ENCODE measurements around the gene ITPA. TPM values are rescaled to one million over a fixed set of nuclear protein-coding genes. Genes with fewer than 3 reads are reported as not detected.

ITPA gene
- total and polyA plus RNA-seq, 2 of the 13 experiments (the other 11 are each of a cell fraction or from before 2014, with no cell fraction given), result 60.1 to 103 TPM

DNA sequence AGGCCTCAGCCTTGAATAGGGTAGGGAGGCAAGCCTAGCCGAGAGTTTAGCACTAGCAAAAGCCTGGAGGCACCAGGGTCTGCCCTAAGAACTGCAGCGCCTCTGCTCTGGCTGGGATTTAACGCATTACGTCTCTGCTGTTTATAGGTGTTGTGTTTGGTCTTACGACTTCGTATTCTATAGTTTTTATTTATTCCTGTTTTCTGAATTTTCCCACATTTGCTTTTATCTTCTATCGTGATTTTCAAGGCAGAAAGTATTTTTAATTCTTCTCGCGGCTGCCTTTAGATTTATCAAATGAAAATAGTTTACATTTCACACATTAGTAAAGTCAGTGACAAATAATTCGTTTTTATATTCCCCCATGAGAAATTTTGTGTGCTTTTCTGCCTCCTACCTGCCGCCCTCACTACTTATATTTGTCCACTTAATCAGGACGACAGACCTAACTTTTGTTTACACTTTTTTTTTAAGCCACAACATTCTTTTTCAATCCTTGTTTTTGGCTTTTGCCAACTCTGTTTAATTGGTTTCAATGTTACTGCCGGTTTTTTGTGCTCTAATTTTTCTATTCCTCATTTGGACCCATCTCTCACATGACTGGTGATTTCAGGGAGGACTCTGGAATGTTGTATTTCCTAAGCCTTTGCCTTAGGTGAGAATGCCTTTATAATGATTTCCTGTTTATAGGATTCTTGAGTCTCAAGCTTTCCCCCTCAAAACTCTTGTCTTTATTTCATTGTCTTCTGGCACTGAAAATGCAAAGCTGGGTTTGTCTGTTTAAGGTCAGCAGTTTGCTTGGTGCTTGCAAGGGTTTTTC, 34.6 kb upstream of the ITPA start:
- BruUV-seq (replicated peaks), result TSS peak; percentile 64
- no peak for TF ChIP-seq MAFF (IDR thresholded peaks at IDR 0.05; ENCODE audit: low read depth, low read length)
- 0 out of 2 replicates have a peak, but pooled peaks have one; percentile 16 for TF ChIP-seq ZSCAN31 (CRISPR knock-in tag; IDR thresholded peaks at IDR 0.05; ENCODE audit: low read depth)
- 0 out of 2 replicates have a peak, but pooled peaks have one; percentile 9 for TF ChIP-seq KLF9 (CRISPR knock-in tag; IDR thresholded peaks at IDR 0.05; ENCODE audit: low read depth)
- no peak for TF ChIP-seq NBN (conservative IDR thresholded peaks at IDR 0.05)
- TF ChIP-seq ZFP90 (CRISPR knock-in tag; IDR thresholded peaks at IDR 0.05; ENCODE audit: borderline replicate concordance), result no peak
- no peak for TF ChIP-seq ZNF614 (CRISPR knock-in tag; IDR thresholded peaks at IDR 0.05; ENCODE audit: borderline replicate concordance)
- TF ChIP-seq TAF1 (CRISPR knock-in tag; IDR thresholded peaks at IDR 0.05), result no peak; the same call in 1 of the 2 replicates
- 0 out of 2 replicates have a peak, but pooled peaks have one; percentile 21 for TF ChIP-seq FOXP4 (CRISPR knock-in tag; IDR thresholded peaks at IDR 0.05)
- 0 out of 2 replicates have a peak, but pooled peaks have one; percentile 38 for TF ChIP-seq ZBTB43 (CRISPR knock-in tag; conservative IDR thresholded peaks at IDR 0.05)
- TF ChIP-seq ZMYM2 (CRISPR knock-in tag; IDR thresholded peaks at IDR 0.05), result no peak
- no peak for TF ChIP-seq XRCC5 (optimal IDR thresholded peaks at IDR 0.05; ENCODE audit: low read length)
- no peak for TF ChIP-seq ZNF484 (CRISPR knock-in tag; IDR thresholded peaks at IDR 0.05; ENCODE audit: borderline replicate concordance, low read depth)
- TF ChIP-seq, protein P1, sequence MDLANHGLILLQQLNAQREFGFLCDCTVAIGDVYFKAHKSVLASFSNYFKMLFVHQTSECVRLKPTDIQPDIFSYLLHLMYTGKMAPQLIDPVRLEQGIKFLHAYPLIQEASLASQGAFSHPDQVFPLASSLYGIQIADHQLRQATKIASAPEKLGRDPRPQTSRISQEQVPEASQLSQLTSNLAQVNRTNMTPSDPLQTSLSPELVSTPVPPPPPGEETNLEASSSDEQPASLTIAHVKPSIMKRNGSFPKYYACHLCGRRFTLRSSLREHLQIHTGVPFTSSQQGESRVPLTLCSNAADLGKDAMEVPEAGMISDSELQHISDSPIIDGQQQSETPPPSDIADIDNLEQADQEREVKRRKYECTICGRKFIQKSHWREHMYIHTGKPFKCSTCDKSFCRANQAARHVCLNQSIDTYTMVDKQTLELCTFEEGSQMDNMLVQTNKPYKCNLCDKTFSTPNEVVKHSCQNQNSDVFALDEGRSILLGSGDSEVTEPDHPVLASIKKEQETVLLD (CRISPR knock-in tag; IDR thresholded peaks at IDR 0.05; ENCODE audit: low read depth), result 0 out of 2 replicates have a peak, but pooled peaks have one; percentile 1
- no peak for TF ChIP-seq ZNF383 (CRISPR knock-in tag; IDR thresholded peaks at IDR 0.05; ENCODE audit: borderline replicate concordance)
- no peak for TF ChIP-seq HNRNPK (IDR thresholded peaks at IDR 0.05; ENCODE audit: low read depth, low read length, poor library complexity, severe bottlenecking)
- TF ChIP-seq ZNF33A (CRISPR knock-in tag; IDR thresholded peaks at IDR 0.05; ENCODE audit: borderline replicate concordance), result 0 out of 2 replicates have a peak, but pooled peaks have one; percentile 74
- TF ChIP-seq DBP (CRISPR knock-in tag; IDR thresholded peaks at IDR 0.05; ENCODE audit: not compliant biosample characterization), result no peak
- TF ChIP-seq SP2 (CRISPR knock-in tag; IDR thresholded peaks at IDR 0.05), result no peak

More for the DNA sequence above, 34.6 kb upstream of the ITPA start:
- intact Hi-C loops (cut with micrococcal nuclease; ENCODE audit: unreplicated experiment) (loop anchor here (1.0 to 5.0 kb wide), 4 partner anchors 34 to 122 kb away; partner anchors contain the start of gene ITPA), in situ Hi-C loops (cut with HindIII; ENCODE audit: extremely low pct_ligation_motif_present, low pct_unique_long_range_greater_than_20kb) (no loop called here)
- ChIA-PET CTCF (ENCODE audit: low intra/inter-chr PET ratio, low total read pairs) (no interaction called here), POLR2A (interaction anchor here (0.8 to 1.0 kb wide), 6 partner anchors 10 to 52 kb away, joined by 3 to 7 read pairs (median 4); partner anchors contain the start of genes FASTKD5 and UBOX5)
- Histone ChIP-seq H4K20me1 (ENCODE audit: insufficient read depth, low read length) (no peaks in the 10 kb centered on the region), H3K79me2 (ENCODE audit: insufficient read depth, low read length) (peaks cover 14% of the 10 kb centered on the region), H3K9ac (ENCODE audit: insufficient read depth, low read depth, low read length) (peak overlapping the region; percentile 92), H3K36me3 (replicated peaks in 1 of 2; ENCODE audit: control insufficient read depth in 1 of 2, insufficient read depth in 2 of 2, low read length in 2 of 2) (no peaks in the 10 kb centered on the region; a peak in 2 of 5 replicates), H3K4me2 (ENCODE audit: low read depth, low read length) (peak overlapping the region; percentile 79), H3K27me3 (ENCODE audit: control insufficient read depth in 1 of 2, insufficient read depth in 2 of 2, low read length in 2 of 2) (no peaks in the 10 kb centered on the region; a peak in 1 of 5 replicates), H3K4me1 (ENCODE audit: insufficient read depth, low read length) (peaks cover 45% of the 10 kb centered on the region), H3K4me3 (replicated peaks in 1 of 3; ENCODE audit: insufficient read depth in 1 of 3, low read depth in 2 of 3, low read length in 3 of 3) (peak overlapping the region; percentile 85 to 99 (median 94)), H3K27ac (ENCODE audit: extremely low read length, insufficient read depth, low read length) (peak overlapping the region; percentile 92), H2AFZ (ENCODE audit: low read length) (no peak overlapping the region), H3K9me3 (ENCODE audit: low read length) (no peaks in the 10 kb centered on the region)
- DNase-seq (ENCODE audit: low spot score) (no peak), ATAC-seq (peak; percentile 59), FAIRE-seq (peak; percentile 51)
- 2% methylated on average over 13 of the region's 13 CpGs for WGBS (ENCODE audit: low lambda C conversion rate)

Data from HepG2 (cell line).